GM21381 (cell line): ENCODE measurements around the gene CYP11A1.

Experiments
- ATAC-seq: cut with Tn5 transposase; IDR thresholded peaks from one replicate; pipeline ENCODE4 v1.9.1; 2021; ENCODE audit warnings: mild to moderate bottlenecking, moderate library complexity; ENCODE audit not compliant: unreplicated experiment

CYP11A1 gene

GRCh38 chr15:74351670-74352069 lies 15.8 kb downstream of the CYP11A1 start:
- ATAC-seq = no peak

- no peak for ATAC-seq
These were observed 16.9 kb downstream of the CYP11A1 start for GRCh38 chr15:74350295-74351275.

- ATAC-seq = no peak
These were observed 18.1 kb downstream of the CYP11A1 start for GRCh38 chr15:74349241-74349778.

- no peak for ATAC-seq
These were observed 19.6 kb downstream of the CYP11A1 start for GRCh38 chr15:74347757-74348250.

GRCh38 chr15:74345051-74345450 lies 22.4 kb downstream of the CYP11A1 start:
- no peak for ATAC-seq

GRCh38 chr15:74343797-74344127 lies 23.7 kb downstream of the CYP11A1 start:
- ATAC-seq = no peak

GRCh38 chr15:74343127-74343796 lies 24.2 kb downstream of the CYP11A1 start:
- ATAC-seq = no peak

GRCh38 chr15:74340150-74340549 lies 27.3 kb downstream of the CYP11A1 start:
- ATAC-seq = no peak

- no peak for ATAC-seq
These were observed 28.1 kb downstream of the CYP11A1 start for GRCh38 chr15:74339371-74339770.

GRCh38 chr15:74338676-74339075 lies 28.8 kb downstream of the CYP11A1 start:
- no peak for ATAC-seq

GRCh38 chr15:74337607-74338211 lies 29.7 kb downstream of the CYP11A1 start:
- ATAC-seq = no peak

- no peak for ATAC-seq
These were observed 30.3 kb downstream of the CYP11A1 start for GRCh38 chr15:74337146-74337545.

GRCh38 chr15:74336061-74337005 lies 31.1 kb downstream of the CYP11A1 start:
- ATAC-seq = no peak

- no peak for ATAC-seq
These were observed 32.0 kb downstream of the CYP11A1 start for GRCh38 chr15:74335396-74335795.

GRCh38 chr15:74334127-74334526 lies 33.3 kb downstream of the CYP11A1 start:
- ATAC-seq = no peak

GRCh38 chr15:74333662-74334061 lies 33.8 kb downstream of the CYP11A1 start:
- no peak for ATAC-seq

GRCh38 chr15:74333093-74333492 lies 34.4 kb downstream of the CYP11A1 start:
- no peak for ATAC-seq

- no peak for ATAC-seq
These were observed 34.8 kb downstream of the CYP11A1 start for GRCh38 chr15:74332611-74333010.

- ATAC-seq = no peak
These were observed 35.4 kb downstream of the CYP11A1 start for GRCh38 chr15:74332011-74332410.

GRCh38 chr15:74330861-74331408 lies 36.5 kb downstream of the CYP11A1 start:
- no peak for ATAC-seq
